SU-DHL-6 (cell line): ENCODE results near the gene LEF1.

Source experiments
- H2AFZ ChIP-seq: fragments of 200-600 bp; sonication (generic); 2 replicates; pipeline ENCODE4 v1.6.1; 2014; ENCODE audit warnings: low read depth, mild to moderate bottlenecking, moderate library complexity, mixed read lengths, antibody characterized with exemption, low read length; ENCODE audit not compliant: severe bottlenecking
- H3F3A ChIP-seq: fragments of 200-600 bp; shearing (Covaris generic); 2 replicates; pipeline ENCODE4 v1.6.0; 2016; ENCODE audit warnings: antibody characterized with exemption, mild to moderate bottlenecking; ENCODE audit not compliant: insufficient read depth
- H3K27ac ChIP-seq: fragments of 200-600 bp; sonication (generic); 2 replicates; pipeline ENCODE4 v1.5.1; 2016; ENCODE audit warnings: low read depth, mild to moderate bottlenecking, low read length, moderate library complexity, mixed read lengths
- H3K27me3 ChIP-seq: fragments of 200-600 bp; sonication (generic), shearing (Covaris generic); 2 replicates; pipeline ENCODE4 v1.6.0; 2014; ENCODE audit warnings: mild to moderate bottlenecking, low read length
- H3K36me3 ChIP-seq: fragments of 200-600 bp; sonication (generic); 2 replicates; pipeline ENCODE4 v1.6.1; 2014; ENCODE audit warnings: mild to moderate bottlenecking, low read length, mixed read lengths
- H3K4me2 ChIP-seq: fragments of 300-600, 200-600 bp; shearing (Covaris generic), sonication (generic); 2 replicates; pipeline ENCODE4 v1.6.0; 2014; ENCODE audit warnings: low read length, low read depth, mild to moderate bottlenecking; ENCODE audit not compliant: poor library complexity, severe bottlenecking
- H3K4me3 ChIP-seq: fragments of 200-600 bp; sonication (generic); 2 replicates; pipeline ENCODE4 v1.5.1; 2014; ENCODE audit warnings: antibody characterized with exemption, low read length, mild to moderate bottlenecking, mixed read lengths; ENCODE audit not compliant: insufficient read depth, poor library complexity, severe bottlenecking
- H3K79me2 ChIP-seq: fragments of 200-600 bp; sonication (generic); 2 replicates; pipeline ENCODE4 v1.6.1; 2014; ENCODE audit warnings: mild to moderate bottlenecking, low read length, moderate library complexity; ENCODE audit not compliant: insufficient read depth
- H3K9ac ChIP-seq: fragments of 200-600 bp; sonication (generic); 2 replicates; pipeline ENCODE4 v1.7.0; 2014; ENCODE audit warnings: mild to moderate bottlenecking, low read length
- H3K9me2 ChIP-seq: fragments of 200-600 bp; sonication (generic); replicated peaks from 2 replicates; pipeline ENCODE4 v1.6.1; 2014; ENCODE audit warnings: low read length; ENCODE audit not compliant: insufficient read depth
- H3K9me3 ChIP-seq: fragments of 200-600 bp; sonication (generic); 2 replicates; pipeline ENCODE4 v1.6.1; 2014; ENCODE audit warnings: low read length, mixed read lengths; ENCODE audit not compliant: insufficient read depth
- H4K20me1 ChIP-seq: fragments of 200-600 bp; sonication (generic); 2 replicates; pipeline ENCODE4 v1.6.1; 2014; ENCODE audit warnings: low read depth, mild to moderate bottlenecking, antibody characterized with exemption, low read length, moderate library complexity, mixed read lengths
- EZH2phosphoT487 ChIP-seq: fragments of 200-600 bp; sonication (generic), shearing (Covaris generic); conservative IDR thresholded peaks from 2 replicates; pipeline ENCODE4 v1.6.1; 2018; ENCODE audit warnings: mild to moderate bottlenecking, antibody characterized with exemption, low read length, moderate library complexity, mixed read lengths
- TF ChIP-seq, protein P1 (sequence below): fragments of 200-600 bp; sonication (generic); IDR thresholded peaks from one replicate; pipeline ENCODE4 v1.5.1; 2017; ENCODE audit warnings: antibody characterized with exemption, mild to moderate bottlenecking, low read length, moderate library complexity; ENCODE audit not compliant: insufficient read depth, poor library complexity, severe bottlenecking

Gene LEF1

GRCh38 chr4:108173599-108174057 is 4.9 kb upstream of the LEF1 start:
- H3F3A ChIP-seq, result 0 out of 2 replicates have a peak, but pooled peaks cover 12% of the 10 kb centered on the region
- peak overlapping the region; percentile 72 for H3K9ac ChIP-seq
- no peak overlapping the region for H3K27ac ChIP-seq
- H3K79me2 ChIP-seq, result no peaks in the 10 kb centered on the region
- H2AFZ ChIP-seq, result peak overlapping the region; percentile 93
- TF ChIP-seq EZH2phosphoT487, result no peak
- TF ChIP-seq, protein P1, sequence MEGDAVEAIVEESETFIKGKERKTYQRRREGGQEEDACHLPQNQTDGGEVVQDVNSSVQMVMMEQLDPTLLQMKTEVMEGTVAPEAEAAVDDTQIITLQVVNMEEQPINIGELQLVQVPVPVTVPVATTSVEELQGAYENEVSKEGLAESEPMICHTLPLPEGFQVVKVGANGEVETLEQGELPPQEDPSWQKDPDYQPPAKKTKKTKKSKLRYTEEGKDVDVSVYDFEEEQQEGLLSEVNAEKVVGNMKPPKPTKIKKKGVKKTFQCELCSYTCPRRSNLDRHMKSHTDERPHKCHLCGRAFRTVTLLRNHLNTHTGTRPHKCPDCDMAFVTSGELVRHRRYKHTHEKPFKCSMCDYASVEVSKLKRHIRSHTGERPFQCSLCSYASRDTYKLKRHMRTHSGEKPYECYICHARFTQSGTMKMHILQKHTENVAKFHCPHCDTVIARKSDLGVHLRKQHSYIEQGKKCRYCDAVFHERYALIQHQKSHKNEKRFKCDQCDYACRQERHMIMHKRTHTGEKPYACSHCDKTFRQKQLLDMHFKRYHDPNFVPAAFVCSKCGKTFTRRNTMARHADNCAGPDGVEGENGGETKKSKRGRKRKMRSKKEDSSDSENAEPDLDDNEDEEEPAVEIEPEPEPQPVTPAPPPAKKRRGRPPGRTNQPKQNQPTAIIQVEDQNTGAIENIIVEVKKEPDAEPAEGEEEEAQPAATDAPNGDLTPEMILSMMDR, result no peak
- no peaks in the 10 kb centered on the region for H3K27me3 ChIP-seq
- H3K4me2 ChIP-seq, result peak overlapping the region; percentile 89
- no peaks in the 10 kb centered on the region for H4K20me1 ChIP-seq
- H3K4me3 ChIP-seq, result peak overlapping the region; percentile 72
- H3K9me2 ChIP-seq, result no peaks in the 10 kb centered on the region
- H3K36me3 ChIP-seq, result no peaks in the 10 kb centered on the region
- no peaks in the 10 kb centered on the region for H3K9me3 ChIP-seq

DNA sequence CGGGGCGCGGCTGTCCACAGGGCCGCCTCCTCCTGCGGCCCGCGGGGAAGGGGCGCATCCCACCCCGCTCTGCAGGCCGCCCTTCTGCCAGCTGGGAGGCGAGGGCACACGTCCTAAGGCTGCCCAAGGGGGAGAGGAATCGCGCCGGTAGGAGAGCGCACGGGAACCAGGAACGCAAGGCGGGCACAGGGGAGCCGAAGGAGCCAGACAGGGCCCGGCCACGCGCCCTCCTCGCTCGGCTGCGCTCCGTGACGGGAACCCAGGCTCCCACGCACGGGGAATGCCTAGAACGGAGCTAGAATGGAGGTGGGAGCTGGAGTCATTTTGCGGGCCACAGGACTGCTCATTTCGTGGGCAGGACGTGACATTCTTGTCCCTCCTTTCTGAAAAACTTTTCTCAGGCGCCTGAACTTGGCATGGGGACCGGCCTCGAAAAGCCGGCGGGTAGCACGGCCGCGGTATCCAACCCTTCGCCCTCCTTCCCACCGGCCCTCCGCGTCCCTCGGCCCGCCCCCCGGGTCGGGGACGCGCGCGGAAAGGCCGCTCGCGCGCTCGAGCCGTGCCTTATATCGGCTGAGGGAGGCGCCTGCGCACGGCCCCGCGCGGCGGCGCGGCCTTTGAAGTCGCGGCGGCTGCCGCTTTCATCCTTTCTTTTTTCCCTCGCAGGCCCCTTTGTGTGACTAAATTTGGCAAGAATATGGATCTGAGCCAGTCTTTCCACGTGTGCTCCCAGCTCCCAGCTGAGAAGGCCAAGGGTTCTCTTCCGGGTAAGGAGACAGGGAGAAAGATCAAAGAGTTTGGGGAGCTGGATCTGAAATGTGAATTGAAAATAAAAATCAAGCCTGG is 4.2 kb upstream of the LEF1 start:
- H3K79me2 ChIP-seq, result no peaks in the 10 kb centered on the region
- H3K9me2 ChIP-seq, result no peaks in the 10 kb centered on the region
- no peaks in the 10 kb centered on the region for H3K9me3 ChIP-seq
- TF ChIP-seq, protein P1, result no peak
- TF ChIP-seq EZH2phosphoT487, result no peak
- H3K4me3 ChIP-seq, result peak overlapping the region; percentile 72
- H3K4me2 ChIP-seq, result peak overlapping the region; percentile 89
- peak overlapping the region; percentile 72 for H3K9ac ChIP-seq
- no peaks in the 10 kb centered on the region for H4K20me1 ChIP-seq
- no peaks in the 10 kb centered on the region for H3K27me3 ChIP-seq
- H3K27ac ChIP-seq, result no peak overlapping the region
- 0 out of 2 replicates have a peak, but pooled peaks cover 12% of the 10 kb centered on the region for H3F3A ChIP-seq
- H3K36me3 ChIP-seq, result no peaks in the 10 kb centered on the region
- H2AFZ ChIP-seq, result peak overlapping the region; percentile 93

- peak overlapping the region; percentile 72; the same call in 1 of the 2 replicates for H3K9ac ChIP-seq
- no peak overlapping the region for H3K4me3 ChIP-seq
These were observed 3.6 kb upstream of the LEF1 start for GRCh38 chr4:108172231-108172752.

More at GRCh38 chr4:108172231-108172752, 3.6 kb upstream of the LEF1 start:
- Histone ChIP-seq H3K4me2 (peak overlapping the region; percentile 89), H3K79me2 (peaks cover 3% of the 10 kb centered on the region; the same call in 1 of the 2 replicates), H3K27me3 (no peaks in the 10 kb centered on the region), H3K9me3 (no peaks in the 10 kb centered on the region), H3K36me3 (no peaks in the 10 kb centered on the region), H3K9me2 (no peaks in the 10 kb centered on the region), H3F3A (0 out of 2 replicates have a peak, but pooled peaks cover 12% of the 10 kb centered on the region), H4K20me1 (no peaks in the 10 kb centered on the region), H2AFZ (peak overlapping the region; percentile 93), H3K27ac (no peak overlapping the region)
- no peak for TF ChIP-seq EZH2phosphoT487
- TF ChIP-seq, protein P1, result no peak
